GM12873 (cell line): ENCODE measurements around the gene COG4.

Experiments used
- TF ChIP-seq, protein P1 (sequence below): IDR thresholded peaks from 2 replicates; pipeline ENCODE4 v1.5.1; 2012; ENCODE audit warnings: low read depth, mild to moderate bottlenecking, moderate library complexity, low read length, control low read depth; ENCODE audit not compliant: insufficient read depth; ENCODE audit errors: missing control alignments

Gene COG4

DNA sequence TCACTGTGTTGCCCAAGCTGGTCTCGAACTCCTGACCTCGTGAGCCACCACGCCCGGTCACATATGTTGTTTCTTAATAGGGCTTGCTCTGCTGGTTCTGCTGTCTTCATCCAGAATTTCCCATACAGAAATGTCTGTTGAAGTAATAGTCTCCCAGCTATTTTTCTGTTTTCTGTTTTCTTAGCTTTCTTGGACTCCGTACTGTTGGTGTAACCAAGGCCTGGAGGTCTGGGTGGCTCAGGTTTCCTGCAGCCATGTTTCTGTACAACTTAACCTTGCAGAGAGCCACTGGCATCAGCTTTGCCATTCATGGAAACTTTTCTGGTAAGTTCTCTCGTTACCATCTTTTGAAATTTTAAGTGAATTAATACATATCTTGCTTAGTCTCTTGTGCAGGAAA lies 3.0 kb upstream of the COG4 start:
- TF ChIP-seq, protein P1, sequence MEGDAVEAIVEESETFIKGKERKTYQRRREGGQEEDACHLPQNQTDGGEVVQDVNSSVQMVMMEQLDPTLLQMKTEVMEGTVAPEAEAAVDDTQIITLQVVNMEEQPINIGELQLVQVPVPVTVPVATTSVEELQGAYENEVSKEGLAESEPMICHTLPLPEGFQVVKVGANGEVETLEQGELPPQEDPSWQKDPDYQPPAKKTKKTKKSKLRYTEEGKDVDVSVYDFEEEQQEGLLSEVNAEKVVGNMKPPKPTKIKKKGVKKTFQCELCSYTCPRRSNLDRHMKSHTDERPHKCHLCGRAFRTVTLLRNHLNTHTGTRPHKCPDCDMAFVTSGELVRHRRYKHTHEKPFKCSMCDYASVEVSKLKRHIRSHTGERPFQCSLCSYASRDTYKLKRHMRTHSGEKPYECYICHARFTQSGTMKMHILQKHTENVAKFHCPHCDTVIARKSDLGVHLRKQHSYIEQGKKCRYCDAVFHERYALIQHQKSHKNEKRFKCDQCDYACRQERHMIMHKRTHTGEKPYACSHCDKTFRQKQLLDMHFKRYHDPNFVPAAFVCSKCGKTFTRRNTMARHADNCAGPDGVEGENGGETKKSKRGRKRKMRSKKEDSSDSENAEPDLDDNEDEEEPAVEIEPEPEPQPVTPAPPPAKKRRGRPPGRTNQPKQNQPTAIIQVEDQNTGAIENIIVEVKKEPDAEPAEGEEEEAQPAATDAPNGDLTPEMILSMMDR: no peak

DNA sequence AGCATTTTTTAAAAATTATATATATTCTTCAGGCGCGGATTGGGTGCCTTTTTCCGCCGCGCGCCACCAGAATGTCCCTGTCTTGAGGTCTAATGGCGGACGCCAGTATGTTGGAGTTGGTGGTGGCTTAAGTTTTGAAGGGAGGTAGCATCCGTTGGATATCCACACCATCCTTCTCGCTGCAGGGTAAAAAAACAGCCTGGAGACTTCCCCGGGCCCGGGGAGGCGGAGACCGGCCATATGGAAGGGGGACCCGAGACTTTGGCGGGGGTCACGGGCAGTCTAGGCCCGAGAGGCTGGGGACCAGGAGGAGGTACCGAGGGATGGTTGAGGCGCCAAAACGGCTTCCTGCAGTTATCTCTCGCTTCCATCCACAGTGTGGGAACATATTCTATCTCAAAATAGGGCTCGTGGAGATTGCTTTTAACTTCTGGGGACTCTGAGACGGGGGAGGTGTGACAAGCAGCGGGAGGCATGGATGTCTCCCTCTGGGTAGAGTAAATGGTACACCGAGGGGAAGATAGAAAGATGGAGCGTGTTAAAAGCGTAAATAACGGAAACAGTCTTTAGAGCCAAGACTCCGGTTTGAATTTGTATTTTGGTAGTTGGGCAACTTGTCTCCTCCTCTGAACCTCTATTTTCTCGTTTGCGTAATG lies 517 bp upstream of the COG4 start, which contains the start of gene SF3B3:
Gene SF3B3, plus strand, starts transcription at position 74 of the 656 bp plus-strand sequence. CDS start 2,841 bp downstream, outside the sequence.
- TF ChIP-seq, protein P1: no peak

DNA sequence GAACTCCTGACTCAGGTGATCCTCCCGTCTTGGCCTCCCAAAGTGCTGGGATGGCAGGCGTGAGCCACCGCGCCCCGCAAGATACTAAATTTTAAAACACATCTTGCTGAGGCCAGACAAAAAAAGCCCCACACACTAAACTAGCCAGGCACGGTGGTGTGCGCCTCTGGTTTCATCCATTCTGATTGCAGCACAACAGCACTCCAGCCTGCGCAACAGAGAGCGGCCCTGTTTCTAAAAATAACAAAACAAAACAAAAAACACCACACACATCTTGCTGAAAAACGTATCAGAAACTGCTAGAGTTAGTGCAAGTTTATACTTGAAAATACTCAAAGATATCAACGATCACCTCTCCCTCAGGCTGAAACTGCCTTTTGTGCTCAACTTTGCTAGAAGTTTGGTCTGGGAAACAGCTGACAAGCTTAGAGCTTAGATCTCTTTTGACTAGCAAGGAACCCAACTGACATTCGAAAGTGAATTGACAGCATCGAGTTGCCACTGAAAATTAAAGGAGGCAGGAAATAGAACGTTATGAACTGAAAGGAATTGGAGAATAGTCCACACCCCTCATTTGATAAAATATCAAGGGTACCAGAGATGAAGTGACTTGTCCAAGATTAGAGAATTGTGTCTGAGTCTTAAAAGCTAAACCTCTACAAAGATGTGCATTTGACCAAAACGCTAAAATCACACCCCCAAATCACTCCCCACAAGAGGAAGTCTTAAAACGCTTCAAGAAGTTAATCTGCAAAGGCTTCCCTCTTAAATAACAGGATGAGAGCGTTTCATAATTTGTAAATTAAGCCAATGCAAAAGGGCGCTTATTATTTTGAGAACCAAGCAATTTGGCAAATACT lies 908 bp downstream of the COG4 start:
- TF ChIP-seq, protein P1: no peak

DNA sequence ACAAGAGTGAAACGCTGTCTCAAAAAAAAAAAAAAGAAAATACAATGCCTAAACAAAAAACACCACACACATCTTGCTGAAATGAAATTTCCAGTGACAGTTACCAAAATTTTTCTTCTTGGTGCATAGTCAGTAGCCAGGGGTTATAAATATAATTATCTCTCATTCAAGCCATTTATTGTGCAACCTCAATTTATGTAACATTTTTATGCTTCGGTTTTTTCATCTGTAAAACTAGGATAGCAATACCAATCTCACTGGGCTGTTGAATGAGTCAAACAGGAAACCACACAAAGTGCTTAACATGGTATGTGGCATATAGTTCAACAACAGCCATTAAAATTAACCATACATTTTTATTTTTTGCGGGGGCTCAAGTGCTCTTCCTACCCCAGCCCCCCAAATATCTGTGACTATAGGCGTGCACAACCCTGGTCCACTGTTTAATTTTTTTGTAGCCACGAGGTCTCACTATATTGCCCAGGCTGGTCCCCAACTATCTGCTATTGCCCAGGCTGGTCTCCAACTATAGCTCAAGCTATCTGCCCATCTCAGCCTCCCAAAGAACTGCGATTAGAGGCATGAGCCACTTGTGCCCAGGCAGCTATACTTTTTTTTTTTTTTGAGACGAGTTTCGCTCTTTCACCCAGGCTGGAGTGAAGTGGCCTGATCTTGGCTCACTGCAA lies 2.6 kb downstream of the COG4 start:
- TF ChIP-seq, protein P1: no peak

DNA sequence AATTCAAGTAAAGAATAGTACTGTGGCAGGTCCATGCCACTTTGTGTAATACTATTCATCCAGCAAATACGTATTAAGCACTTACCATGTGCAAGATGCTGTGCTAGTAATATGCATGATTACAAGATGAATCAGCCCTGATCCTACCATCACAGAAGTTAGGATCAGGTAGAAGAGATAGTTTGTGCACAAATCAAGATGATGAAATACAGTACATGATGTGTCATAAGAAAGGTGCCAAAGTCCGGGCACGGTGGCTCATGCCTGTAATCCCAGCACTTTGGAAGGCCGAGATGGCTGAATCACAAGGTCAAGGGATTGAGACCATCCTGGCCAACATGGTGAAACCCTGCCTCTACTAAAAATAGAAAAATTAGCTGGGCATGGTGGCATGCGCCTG lies 10.9 kb downstream of the COG4 start:
- TF ChIP-seq, protein P1: no peak

DNA sequence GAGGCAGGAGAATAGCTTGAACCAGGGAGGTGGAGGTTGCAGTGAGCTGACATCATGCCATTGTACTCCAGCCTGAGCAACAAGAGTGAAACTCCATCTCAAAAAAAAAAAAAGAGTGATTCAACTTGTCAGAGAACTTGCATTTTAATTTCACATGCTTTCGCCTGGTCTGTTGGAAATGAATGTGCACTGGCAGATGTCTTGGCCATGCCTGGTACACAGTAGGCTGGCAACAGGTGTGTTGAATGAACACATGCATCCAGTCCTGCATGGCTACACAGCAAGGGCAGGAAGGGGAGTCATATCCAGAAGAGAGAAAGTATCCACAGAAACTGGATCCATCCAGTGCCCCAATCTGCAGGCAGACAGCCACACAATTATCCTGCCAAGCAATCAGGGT lies 11.5 kb downstream of the COG4 start:
- TF ChIP-seq, protein P1: no peak

DNA sequence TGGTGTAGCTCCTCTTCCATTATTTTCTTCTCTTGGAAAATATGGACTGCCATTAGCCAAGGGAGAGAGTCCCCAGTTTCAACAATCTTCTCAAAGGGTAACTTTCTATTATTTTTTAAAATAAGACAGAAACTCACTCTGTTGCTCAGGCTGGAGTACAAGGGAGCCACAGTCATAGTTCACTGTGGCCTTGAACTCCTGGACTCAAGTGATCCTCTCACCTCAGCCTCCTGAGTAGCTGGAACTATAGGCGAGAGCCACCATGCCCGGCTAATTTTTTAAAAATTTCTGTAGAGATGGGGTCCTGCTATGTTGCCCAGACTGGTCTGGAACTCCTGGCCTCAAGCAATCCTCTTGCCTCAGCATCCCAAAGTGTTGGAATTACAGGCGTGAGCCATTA lies 13.1 kb downstream of the COG4 start:
- TF ChIP-seq, protein P1: no peak
